ENCODE data around the gene SEMA4F. TPM values are rescaled to one million over a fixed set of nuclear protein-coding genes. Genes with fewer than 3 reads are reported as not detected.

SEMA4F gene
- total RNA-seq, 2 experiments from 2014 or later, result 5.8 to 6.4 TPM

- DNase-seq (no peak), ATAC-seq (no peak)
- ChIA-PET POLR2A (no interaction called here), CTCF (interaction anchor here (1.5 kb wide), 1 partner anchor 368 kb away, joined by 3 read pairs; no protein-coding TSS in a partner anchor)
- Mint-ChIP-seq H3K4me3 (no peak overlapping the region), H3K9me3 (ENCODE audit: insufficient read depth) (no peaks in the 10 kb centered on the region), H3K4me1 (ENCODE audit: low read depth) (no peaks in the 10 kb centered on the region), H3K27ac (no peak overlapping the region), H3K27me3 (ENCODE audit: low read depth) (peaks cover 29% of the 10 kb centered on the region), H3K36me3 (ENCODE audit: low read depth) (no peaks in the 10 kb centered on the region)
Measured at GRCh38 chr2:74639550-74639949, 14.5 kb upstream of the SEMA4F start.

GRCh38 chr2:74645344-74645743, 8.7 kb upstream of the SEMA4F start:
- Mint-ChIP-seq H3K36me3 (ENCODE audit: low read depth) (no peaks in the 10 kb centered on the region), H3K27ac (no peak overlapping the region), H3K4me1 (ENCODE audit: low read depth) (peaks cover 2% of the 10 kb centered on the region), H3K27me3 (ENCODE audit: low read depth) (peaks cover 24% of the 10 kb centered on the region), H3K4me3 (no peak overlapping the region), H3K9me3 (ENCODE audit: insufficient read depth) (no peaks in the 10 kb centered on the region)
- no peak for ATAC-seq
- no peak for DNase-seq
- ChIA-PET CTCF (interaction anchor here (0.6 to 1.3 kb wide), 2 partner anchors 60 to 882 kb away, joined by 3 read pairs; no protein-coding TSS in a partner anchor), POLR2A (no interaction called here)

GRCh38 chr2:74646201-74646600, 7.8 kb upstream of the SEMA4F start:
- Mint-ChIP-seq H3K4me3 (no peak overlapping the region), H3K27ac (no peak overlapping the region), H3K27me3 (ENCODE audit: low read depth) (peaks cover 32% of the 10 kb centered on the region), H3K4me1 (ENCODE audit: low read depth) (peaks cover 2% of the 10 kb centered on the region), H3K36me3 (ENCODE audit: low read depth) (no peaks in the 10 kb centered on the region), H3K9me3 (ENCODE audit: insufficient read depth) (no peaks in the 10 kb centered on the region)
- CTCF ChIA-PET, result interaction anchor here (0.7 to 1.3 kb wide), 2 partner anchors 60 to 62 kb away, joined by 3 read pairs; no protein-coding TSS in a partner anchor
- POLR2A ChIA-PET, result no interaction called here
- ATAC-seq, result no peak
- DNase-seq, result no peak

- CTCF ChIA-PET, result interaction anchor here (0.7 kb wide), 1 partner anchor 63 kb away, joined by 3 read pairs; no protein-coding TSS in a partner anchor
Measured at GRCh38 chr2:74646834-74647482, 7.1 kb upstream of the SEMA4F start.

GRCh38 chr2:74648009-74648443, 6.0 kb upstream of the SEMA4F start, which contains the start of gene M1AP:
Gene M1AP (minus strand): TSS chr2:74648330. CDS start chr2:74640275, 8,055 bp downstream.
- ATAC-seq (peak; percentile 55), DNase-seq (no peak)
- POLR2A ChIA-PET, result interaction anchor here (0.9 kb wide), 1 partner anchor 31 kb away, joined by 3 read pairs; no protein-coding TSS in a partner anchor
- no peak within 1 kb of the TSS for H3K27ac Mint-ChIP-seq
- H3K4me3 Mint-ChIP-seq, result no peak within 1 kb of the TSS
- H3K9me3 Mint-ChIP-seq (ENCODE audit: insufficient read depth), result no peaks in the 10 kb centered on the region
- H3K27me3 Mint-ChIP-seq (ENCODE audit: low read depth), result peaks cover 36% of the 10 kb centered on the region
- H3K36me3 Mint-ChIP-seq (ENCODE audit: low read depth), result no peaks in the 10 kb centered on the region
- CTCF ChIA-PET, result no interaction called here
- H3K4me1 Mint-ChIP-seq (ENCODE audit: low read depth), result peaks cover 7% of the 10 kb centered on the region

More at GRCh38 chr2:74646834-74647482, 7.1 kb upstream of the SEMA4F start:
- no peaks in the 10 kb centered on the region for H3K9me3 Mint-ChIP-seq (ENCODE audit: insufficient read depth)
- POLR2A ChIA-PET, result no interaction called here
- H3K27ac Mint-ChIP-seq, result no peak overlapping the region
- H3K4me3 Mint-ChIP-seq, result no peak overlapping the region
- peaks cover 2% of the 10 kb centered on the region for H3K4me1 Mint-ChIP-seq (ENCODE audit: low read depth)
- ATAC-seq (no peak), DNase-seq (no peak)
- H3K27me3 Mint-ChIP-seq (ENCODE audit: low read depth), result peaks cover 32% of the 10 kb centered on the region
- no peaks in the 10 kb centered on the region for H3K36me3 Mint-ChIP-seq (ENCODE audit: low read depth)

- ChIA-PET CTCF (no interaction called here), POLR2A (interaction anchor here (0.6 to 0.9 kb wide), 2 partner anchors 57 to 196 kb away, joined by 3 to 4 read pairs; no protein-coding TSS in a partner anchor)
- H3K27ac Mint-ChIP-seq, result no peak overlapping the region
- H3K9me3 Mint-ChIP-seq (ENCODE audit: insufficient read depth), result no peaks in the 10 kb centered on the region
- peak; percentile 31 for ATAC-seq
- no peak for DNase-seq
- peaks cover 29% of the 10 kb centered on the region for H3K27me3 Mint-ChIP-seq (ENCODE audit: low read depth)
- peak overlapping the region; percentile 80 for H3K4me3 Mint-ChIP-seq
- peaks cover 19% of the 10 kb centered on the region for H3K4me1 Mint-ChIP-seq (ENCODE audit: low read depth)
- no peaks in the 10 kb centered on the region for H3K36me3 Mint-ChIP-seq (ENCODE audit: low read depth)
Measured at GRCh38 chr2:74653589-74653984, 460 bp upstream of the SEMA4F start.

- POLR2A ChIA-PET, result interaction anchor here (0.6 kb wide), 1 partner anchor 18 kb away, joined by 3 read pairs; no protein-coding TSS in a partner anchor
- H3K27me3 Mint-ChIP-seq (ENCODE audit: low read depth), result peaks cover 17% of the 10 kb centered on the region
Measured at GRCh38 chr2:74655579-74655978, 1.5 kb downstream of the SEMA4F start.

GRCh38 chr2:74658516-74658915, 4.5 kb downstream of the SEMA4F start:
- Mint-ChIP-seq H3K9me3 (ENCODE audit: insufficient read depth) (no peaks in the 10 kb centered on the region), H3K4me1 (ENCODE audit: low read depth) (peaks cover 19% of the 10 kb centered on the region), H3K27me3 (ENCODE audit: low read depth) (peaks cover 8% of the 10 kb centered on the region), H3K4me3 (no peak overlapping the region), H3K36me3 (ENCODE audit: low read depth) (no peaks in the 10 kb centered on the region), H3K27ac (no peak overlapping the region)
- CTCF ChIA-PET, result no interaction called here
- DNase-seq, result no peak
- POLR2A ChIA-PET, result no interaction called here
- ATAC-seq, result no peak

More at GRCh38 chr2:74655579-74655978, 1.5 kb downstream of the SEMA4F start:
- Mint-ChIP-seq H3K27ac (no peak overlapping the region), H3K4me1 (ENCODE audit: low read depth) (peaks cover 25% of the 10 kb centered on the region), H3K36me3 (ENCODE audit: low read depth) (no peaks in the 10 kb centered on the region), H3K4me3 (no peak overlapping the region), H3K9me3 (ENCODE audit: insufficient read depth) (no peaks in the 10 kb centered on the region)
- ATAC-seq (no peak), DNase-seq (no peak)
- CTCF ChIA-PET, result no interaction called here

- H3K27ac Mint-ChIP-seq, result no peak overlapping the region
- DNase-seq (no peak), ATAC-seq (no peak)
- ChIA-PET CTCF (no interaction called here), POLR2A (no interaction called here)
- H3K27me3 Mint-ChIP-seq (ENCODE audit: low read depth), result peaks cover 8% of the 10 kb centered on the region
- H3K4me3 Mint-ChIP-seq, result no peak overlapping the region
- H3K4me1 Mint-ChIP-seq (ENCODE audit: low read depth), result peaks cover 15% of the 10 kb centered on the region
- H3K9me3 Mint-ChIP-seq (ENCODE audit: insufficient read depth), result no peaks in the 10 kb centered on the region
- H3K36me3 Mint-ChIP-seq (ENCODE audit: low read depth), result no peaks in the 10 kb centered on the region
Measured at GRCh38 chr2:74659462-74659861, 5.4 kb downstream of the SEMA4F start.

GRCh38 chr2:74668087-74668486, 14.0 kb downstream of the SEMA4F start:
- CTCF ChIA-PET, result no interaction called here
- POLR2A ChIA-PET, result no interaction called here
- no peaks in the 10 kb centered on the region for H3K27me3 Mint-ChIP-seq (ENCODE audit: low read depth)
- DNase-seq (no peak), ATAC-seq (no peak)
- H3K4me1 Mint-ChIP-seq (ENCODE audit: low read depth), result no peaks in the 10 kb centered on the region
- no peak overlapping the region for H3K27ac Mint-ChIP-seq
- H3K9me3 Mint-ChIP-seq (ENCODE audit: insufficient read depth), result no peaks in the 10 kb centered on the region
- no peaks in the 10 kb centered on the region for H3K36me3 Mint-ChIP-seq (ENCODE audit: low read depth)
- no peak overlapping the region for H3K4me3 Mint-ChIP-seq

- Mint-ChIP-seq H3K27me3 (ENCODE audit: low read depth) (no peaks in the 10 kb centered on the region), H3K4me1 (ENCODE audit: low read depth) (no peaks in the 10 kb centered on the region), H3K4me3 (no peak overlapping the region), H3K9me3 (ENCODE audit: insufficient read depth) (no peaks in the 10 kb centered on the region), H3K27ac (no peak overlapping the region), H3K36me3 (ENCODE audit: low read depth) (no peaks in the 10 kb centered on the region)
- POLR2A ChIA-PET, result interaction anchor here (1.0 kb wide), 1 partner anchor 10 kb away, joined by 3 read pairs; no protein-coding TSS in a partner anchor
- no peak for DNase-seq
- ATAC-seq, result no peak
- CTCF ChIA-PET, result no interaction called here
Measured at GRCh38 chr2:74670263-74670662, 16.2 kb downstream of the SEMA4F start.

GRCh38 chr2:74671479-74671878, 17.4 kb downstream of the SEMA4F start:
- Mint-ChIP-seq H3K4me3 (no peak overlapping the region), H3K27me3 (ENCODE audit: low read depth) (no peaks in the 10 kb centered on the region), H3K27ac (no peak overlapping the region), H3K4me1 (ENCODE audit: low read depth) (no peaks in the 10 kb centered on the region), H3K36me3 (ENCODE audit: low read depth) (no peaks in the 10 kb centered on the region), H3K9me3 (ENCODE audit: insufficient read depth) (no peaks in the 10 kb centered on the region)
- ATAC-seq, result no peak
- POLR2A ChIA-PET, result interaction anchor here (1.0 kb wide), 1 partner anchor 11 kb away, joined by 3 read pairs; no protein-coding TSS in a partner anchor
- CTCF ChIA-PET, result no interaction called here
- no peak for DNase-seq

All from activated CD8-positive, alpha-beta T cell treated with anti-CD3 and anti-CD28 coated beads, Interleukin-2, amount 10 ng/mL, durations not matched to agents 7 days and 5 days (primary cell).